Stimulated activated CD4-positive, alpha-beta T cell treated with anti-CD3 and anti-CD28 coated beads, Interleukin-1b, Interleukin-23, amount 100 ng/mL, for 48 hours (primary cell): ENCODE measurements around the gene CHDH.

Source experiments
- DNase-seq: peaks from one replicate; pipeline ENCODE4 v3.0.0-alpha.2; 2020

The CHDH gene

GRCh38 chr3:53846851-53847155, 584 bp upstream of the CHDH start:
- no peak for DNase-seq

GRCh38 chr3:53845881-53846133, 412 bp downstream of the CHDH start:
- DNase-seq: no peak

GRCh38 chr3:53845103-53845880, 927 bp downstream of the CHDH start:
- no peak for DNase-seq

- DNase-seq: no peak
Measured at GRCh38 chr3:53844262-53845102, 1.7 kb downstream of the CHDH start.

- DNase-seq: no peak
Measured at GRCh38 chr3:53843195-53844177, 2.7 kb downstream of the CHDH start.

- no peak for DNase-seq
Measured at GRCh38 chr3:53842436-53843194, 3.6 kb downstream of the CHDH start.

- DNase-seq: no peak
Measured at GRCh38 chr3:53841296-53841695, 4.9 kb downstream of the CHDH start.

- no peak for DNase-seq
Measured at GRCh38 chr3:53837331-53837730, 8.9 kb downstream of the CHDH start.

GRCh38 chr3:53836084-53836872, 9.9 kb downstream of the CHDH start:
- no peak for DNase-seq

GRCh38 chr3:53835257-53835656, 11.0 kb downstream of the CHDH start:
- no peak for DNase-seq

- DNase-seq: no peak
Measured at GRCh38 chr3:53834429-53835095, 11.7 kb downstream of the CHDH start.

- DNase-seq: no peak
Measured at GRCh38 chr3:53833700-53834099, 12.5 kb downstream of the CHDH start.

- DNase-seq: no peak
Measured at GRCh38 chr3:53833053-53833645, 13.1 kb downstream of the CHDH start.

GRCh38 chr3:53830944-53831343, 15.3 kb downstream of the CHDH start:
- no peak for DNase-seq

GRCh38 chr3:53829605-53830004, 16.6 kb downstream of the CHDH start:
- no peak for DNase-seq

- no peak for DNase-seq
Measured at GRCh38 chr3:53828581-53828980, 17.6 kb downstream of the CHDH start.

GRCh38 chr3:53826048-53826447, 20.2 kb downstream of the CHDH start:
- DNase-seq: no peak

- DNase-seq: no peak
Measured at GRCh38 chr3:53824795-53825194, 21.4 kb downstream of the CHDH start.

GRCh38 chr3:53823956-53824657, 22.1 kb downstream of the CHDH start:
- no peak for DNase-seq
